Panc1 (cell line): Measurements from ENCODE around the gene FGD4. TPM values are rescaled to one million over a fixed set of nuclear protein-coding genes. Genes with fewer than 3 reads are reported as not detected.
A peak's percentile ranks its signal among the peaks of the same experiment; 100 is the strongest.

Experiments
- ATAC-seq: fragments of 200-7000 bp; cut with Tn5 transposase; 2 replicates; pipeline ENCODE4 v1.9.1; 2020; ENCODE audit warnings: mild to moderate bottlenecking, moderate library complexity
- BruUV-seq: library from RNA; stranded (reverse); fragments of 400-500 nt; replicated peaks from 2 replicates; lab custom pipeline; 2021; lab: Mats Ljungman, UMichigan
- CTCF ChIA-PET: fragments of 300-600 bp; sonication (Branson Sonifier 250); formaldehyde crosslinking; loops from one replicate; lab custom pipeline; 2022; ENCODE audit warnings: antibody characterized with exemption; lab: Charles Lee
- POLR2A ChIA-PET: fragments of 300-600 bp; sonication (Branson Sonifier 250); formaldehyde crosslinking; loops from one replicate; lab custom pipeline; 2022; ENCODE audit warnings: antibody characterized with exemption; lab: Charles Lee
- DNase-seq: peaks from one replicate; pipeline ENCODE4 v3.0.0-alpha.2; 2010; ENCODE audit warnings: low read depth, low spot score
- H3K27ac ChIP-seq: 2 replicates; pipeline ENCODE4 v1.5.1; 2011; ENCODE audit warnings: mild to moderate bottlenecking, low read length, inconsistent platforms
- H3K27me3 ChIP-seq: fragments of 200-500 bp; sonication (Bioruptor generic); 2 replicates; pipeline ENCODE4 v1.6.0; 2014; ENCODE audit warnings: low read length, inconsistent platforms; ENCODE audit not compliant: control insufficient read depth, insufficient read depth
- H3K36me3 ChIP-seq: fragments of 200-500 bp; sonication (Bioruptor generic); 2 replicates; pipeline ENCODE4 v1.5.1; 2014; ENCODE audit warnings: inconsistent platforms, mild to moderate bottlenecking, low read length, moderate library complexity; ENCODE audit not compliant: control insufficient read depth, insufficient read depth
- H3K4me1 ChIP-seq: 2 replicates; pipeline ENCODE4 v1.5.1; 2011; ENCODE audit warnings: inconsistent platforms, mild to moderate bottlenecking, low read length, moderate library complexity; ENCODE audit not compliant: control insufficient read depth, insufficient read depth
- H3K4me3 ChIP-seq, 2 experiments: 2 replicates each; pipeline ENCODE4 v1.5.1; 2011 to 2012; ENCODE audit warnings: low read depth in 2 of 2, low read length in 2 of 2, mild to moderate bottlenecking in 2 of 2, inconsistent platforms in 1 of 2, moderate library complexity in 1 of 2
- H3K9me3 ChIP-seq: fragments of 200-500 bp; sonication (Bioruptor generic); 2 replicates; pipeline ENCODE4 v1.5.1; 2014; ENCODE audit warnings: low read depth, mild to moderate bottlenecking, inconsistent platforms, low read length, moderate library complexity; ENCODE audit not compliant: control insufficient read depth, insufficient read depth
- POLR2AphosphoS5 ChIP-seq: IDR thresholded peaks from 2 replicates; pipeline ENCODE4 v1.6.1; 2012; ENCODE audit warnings: mild to moderate bottlenecking, low read depth, low read length, moderate library complexity
- SIN3A ChIP-seq: IDR thresholded peaks from 2 replicates; pipeline ENCODE4 v1.6.1; 2012; ENCODE audit warnings: low read depth, mild to moderate bottlenecking, low read length, moderate library complexity, borderline replicate concordance; ENCODE audit not compliant: insufficient read depth
- TCF7L2 ChIP-seq: IDR thresholded peaks from 2 replicates; pipeline ENCODE4 v1.6.1; 2011; ENCODE audit warnings: mild to moderate bottlenecking, low read depth, low read length, inconsistent platforms
- in situ Hi-C: cut with HindIII; loops from 2 replicates; pipeline ENCODE4 v1.10.0; 2016; ENCODE audit warnings: low sequenced_read_pairs, low pct_unique_long_range_greater_than_20kb
- intact Hi-C: fragments of 100-400 bp; cut with micrococcal nuclease; formaldehyde crosslinking; loops from one replicate; pipeline ENCODE4 v1.10.0; 2022; ENCODE audit not compliant: unreplicated experiment
- total RNA-seq: library from RNA; stranded (reverse); gene quantifications from one replicate; pipeline ENCODE4 v1.2.1, GENCODE V29; 2021; ENCODE audit not compliant: unreplicated experiment
- TF ChIP-seq, protein P1 (sequence below), 2 experiments: IDR thresholded peaks; 2 replicates each; pipeline ENCODE4 v1.6.1; 2011 to 2012; ENCODE audit warnings: low read depth in 2 of 2, control low read depth in 1 of 2, low read length in 1 of 2, mild to moderate bottlenecking in 1 of 2, moderate library complexity in 1 of 2; ENCODE audit not compliant: insufficient read depth in 1 of 2
- TF ChIP-seq, protein P2 (sequence below): fragments of 450-650 bp; IDR thresholded peaks from 2 replicates; pipeline ENCODE4 v1.5.1; 2017; ENCODE audit warnings: mild to moderate bottlenecking

Gene FGD4
- total RNA-seq, 1 experiment from 2014 or later = 5.0 TPM

GRCh38 chr12:32357601-32358249 lies 41.6 kb upstream of the FGD4 start:
- TF ChIP-seq POLR2AphosphoS5 (no peak), TCF7L2 (no peak), SIN3A (no peak)
- TF ChIP-seq, protein P1, sequence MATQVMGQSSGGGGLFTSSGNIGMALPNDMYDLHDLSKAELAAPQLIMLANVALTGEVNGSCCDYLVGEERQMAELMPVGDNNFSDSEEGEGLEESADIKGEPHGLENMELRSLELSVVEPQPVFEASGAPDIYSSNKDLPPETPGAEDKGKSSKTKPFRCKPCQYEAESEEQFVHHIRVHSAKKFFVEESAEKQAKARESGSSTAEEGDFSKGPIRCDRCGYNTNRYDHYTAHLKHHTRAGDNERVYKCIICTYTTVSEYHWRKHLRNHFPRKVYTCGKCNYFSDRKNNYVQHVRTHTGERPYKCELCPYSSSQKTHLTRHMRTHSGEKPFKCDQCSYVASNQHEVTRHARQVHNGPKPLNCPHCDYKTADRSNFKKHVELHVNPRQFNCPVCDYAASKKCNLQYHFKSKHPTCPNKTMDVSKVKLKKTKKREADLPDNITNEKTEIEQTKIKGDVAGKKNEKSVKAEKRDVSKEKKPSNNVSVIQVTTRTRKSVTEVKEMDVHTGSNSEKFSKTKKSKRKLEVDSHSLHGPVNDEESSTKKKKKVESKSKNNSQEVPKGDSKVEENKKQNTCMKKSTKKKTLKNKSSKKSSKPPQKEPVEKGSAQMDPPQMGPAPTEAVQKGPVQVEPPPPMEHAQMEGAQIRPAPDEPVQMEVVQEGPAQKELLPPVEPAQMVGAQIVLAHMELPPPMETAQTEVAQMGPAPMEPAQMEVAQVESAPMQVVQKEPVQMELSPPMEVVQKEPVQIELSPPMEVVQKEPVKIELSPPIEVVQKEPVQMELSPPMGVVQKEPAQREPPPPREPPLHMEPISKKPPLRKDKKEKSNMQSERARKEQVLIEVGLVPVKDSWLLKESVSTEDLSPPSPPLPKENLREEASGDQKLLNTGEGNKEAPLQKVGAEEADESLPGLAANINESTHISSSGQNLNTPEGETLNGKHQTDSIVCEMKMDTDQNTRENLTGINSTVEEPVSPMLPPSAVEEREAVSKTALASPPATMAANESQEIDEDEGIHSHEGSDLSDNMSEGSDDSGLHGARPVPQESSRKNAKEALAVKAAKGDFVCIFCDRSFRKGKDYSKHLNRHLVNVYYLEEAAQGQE (IDR thresholded peaks at IDR 0.05; ENCODE audit: insufficient read depth in 1 of 2, low read depth in 2 of 2, low read length in 1 of 2) = no peak
- TF ChIP-seq, protein P2, sequence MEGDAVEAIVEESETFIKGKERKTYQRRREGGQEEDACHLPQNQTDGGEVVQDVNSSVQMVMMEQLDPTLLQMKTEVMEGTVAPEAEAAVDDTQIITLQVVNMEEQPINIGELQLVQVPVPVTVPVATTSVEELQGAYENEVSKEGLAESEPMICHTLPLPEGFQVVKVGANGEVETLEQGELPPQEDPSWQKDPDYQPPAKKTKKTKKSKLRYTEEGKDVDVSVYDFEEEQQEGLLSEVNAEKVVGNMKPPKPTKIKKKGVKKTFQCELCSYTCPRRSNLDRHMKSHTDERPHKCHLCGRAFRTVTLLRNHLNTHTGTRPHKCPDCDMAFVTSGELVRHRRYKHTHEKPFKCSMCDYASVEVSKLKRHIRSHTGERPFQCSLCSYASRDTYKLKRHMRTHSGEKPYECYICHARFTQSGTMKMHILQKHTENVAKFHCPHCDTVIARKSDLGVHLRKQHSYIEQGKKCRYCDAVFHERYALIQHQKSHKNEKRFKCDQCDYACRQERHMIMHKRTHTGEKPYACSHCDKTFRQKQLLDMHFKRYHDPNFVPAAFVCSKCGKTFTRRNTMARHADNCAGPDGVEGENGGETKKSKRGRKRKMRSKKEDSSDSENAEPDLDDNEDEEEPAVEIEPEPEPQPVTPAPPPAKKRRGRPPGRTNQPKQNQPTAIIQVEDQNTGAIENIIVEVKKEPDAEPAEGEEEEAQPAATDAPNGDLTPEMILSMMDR = no peak
- no peak overlapping the region for H3K4me3 ChIP-seq
- in situ Hi-C loops = no loop called here
- DNase-seq (no peak), ATAC-seq (no peak)
- no peaks in the 10 kb centered on the region for H3K36me3 ChIP-seq
- H3K9me3 ChIP-seq = no peaks in the 10 kb centered on the region
- H3K27me3 ChIP-seq = no peaks in the 10 kb centered on the region
- intact Hi-C loops = no loop called here
- no peak overlapping the region for H3K27ac ChIP-seq
- ChIA-PET CTCF (no interaction called here), POLR2A (no interaction called here)
- BruUV-seq = no TSS peak
- H3K4me1 ChIP-seq = no peaks in the 10 kb centered on the region

DNA sequence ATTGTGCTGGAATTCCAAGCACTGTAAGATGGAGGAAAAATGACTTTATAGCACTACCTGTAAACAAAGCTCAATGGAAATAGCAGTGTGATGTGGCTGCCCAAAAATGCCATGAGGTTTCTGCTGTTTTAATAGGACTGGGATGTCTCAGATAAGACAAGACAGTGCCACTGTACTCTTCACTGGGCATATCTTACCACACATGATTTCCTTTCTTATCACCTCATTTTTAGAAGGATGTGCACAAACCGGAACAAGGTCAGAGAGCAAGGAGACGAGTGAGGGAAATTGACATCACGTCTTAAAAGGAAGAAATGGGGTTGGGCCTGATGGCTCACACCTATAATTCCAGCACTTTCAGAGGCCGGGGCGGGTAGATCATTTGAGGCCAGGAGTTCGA lies 38.4 kb upstream of the FGD4 start:
- ChIA-PET POLR2A (interaction anchor here (0.8 kb wide), 1 partner anchor 395 kb away, joined by 3 read pairs; the partner anchor contains the start of gene YARS2), CTCF (no interaction called here)
- Histone ChIP-seq H3K4me3 (no peak overlapping the region), H3K27me3 (no peaks in the 10 kb centered on the region), H3K27ac (no peak overlapping the region), H3K36me3 (no peaks in the 10 kb centered on the region), H3K4me1 (no peaks in the 10 kb centered on the region), H3K9me3 (no peaks in the 10 kb centered on the region)
- TF ChIP-seq, protein P1 (IDR thresholded peaks at IDR 0.05; ENCODE audit: insufficient read depth in 1 of 2, low read depth in 2 of 2, low read length in 1 of 2) = no peak
- TF ChIP-seq POLR2AphosphoS5 = no peak
- no peak for TF ChIP-seq TCF7L2
- no peak for TF ChIP-seq SIN3A
- TF ChIP-seq, protein P2 = no peak
- in situ Hi-C loops = no loop called here
- ATAC-seq = no peak
- DNase-seq = no peak
- intact Hi-C loops = loop anchor here (10.0 kb wide), 1 partner anchor 94 kb away; no protein-coding TSS in a partner anchor
- BruUV-seq = TSS peak; percentile 30
